KOPT-K1 (cell line): ENCODE results near the gene C6orf132.

Experiments
- H3K27ac ChIP-seq: fragments of 200-600 bp; sonication (generic); 2 replicates; pipeline ENCODE4 v1.5.1; 2016; ENCODE audit warnings: antibody characterized with exemption, mild to moderate bottlenecking, low read depth, low read length; ENCODE audit not compliant: poor library complexity, severe bottlenecking
- H3K36me3 ChIP-seq: fragments of 200-600 bp; sonication (generic); 2 replicates; pipeline ENCODE4 v1.5.1; 2017; ENCODE audit warnings: antibody characterized with exemption, mild to moderate bottlenecking, low read length, moderate library complexity; ENCODE audit not compliant: insufficient read depth
- H3K9me3 ChIP-seq: fragments of 200-600 bp; sonication (generic); 2 replicates; pipeline ENCODE4 v1.5.1; 2017; ENCODE audit warnings: antibody characterized with exemption, low read length, mild to moderate bottlenecking; ENCODE audit not compliant: insufficient read depth, poor library complexity, severe bottlenecking

The C6orf132 gene

DNA sequence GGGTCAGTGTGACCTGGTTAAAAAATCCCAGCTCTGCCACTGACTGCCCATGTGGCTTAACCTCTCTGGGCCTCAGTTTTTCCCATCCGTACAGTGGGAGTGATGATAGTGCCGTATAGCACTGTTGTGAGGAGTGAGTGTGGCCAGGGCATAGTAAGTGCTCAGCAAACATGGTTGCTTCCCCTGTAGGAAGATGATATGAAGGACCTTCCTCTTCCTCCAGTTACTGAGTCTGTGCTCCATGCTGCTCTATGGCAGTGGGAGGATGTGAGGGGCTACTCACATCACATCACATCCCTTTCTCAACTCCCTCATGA lies 13.1 kb downstream of the C6orf132 start:
- no peaks in the 10 kb centered on the region for H3K36me3 ChIP-seq
- no peak overlapping the region for H3K27ac ChIP-seq
- H3K9me3 ChIP-seq: no peaks in the 10 kb centered on the region

DNA sequence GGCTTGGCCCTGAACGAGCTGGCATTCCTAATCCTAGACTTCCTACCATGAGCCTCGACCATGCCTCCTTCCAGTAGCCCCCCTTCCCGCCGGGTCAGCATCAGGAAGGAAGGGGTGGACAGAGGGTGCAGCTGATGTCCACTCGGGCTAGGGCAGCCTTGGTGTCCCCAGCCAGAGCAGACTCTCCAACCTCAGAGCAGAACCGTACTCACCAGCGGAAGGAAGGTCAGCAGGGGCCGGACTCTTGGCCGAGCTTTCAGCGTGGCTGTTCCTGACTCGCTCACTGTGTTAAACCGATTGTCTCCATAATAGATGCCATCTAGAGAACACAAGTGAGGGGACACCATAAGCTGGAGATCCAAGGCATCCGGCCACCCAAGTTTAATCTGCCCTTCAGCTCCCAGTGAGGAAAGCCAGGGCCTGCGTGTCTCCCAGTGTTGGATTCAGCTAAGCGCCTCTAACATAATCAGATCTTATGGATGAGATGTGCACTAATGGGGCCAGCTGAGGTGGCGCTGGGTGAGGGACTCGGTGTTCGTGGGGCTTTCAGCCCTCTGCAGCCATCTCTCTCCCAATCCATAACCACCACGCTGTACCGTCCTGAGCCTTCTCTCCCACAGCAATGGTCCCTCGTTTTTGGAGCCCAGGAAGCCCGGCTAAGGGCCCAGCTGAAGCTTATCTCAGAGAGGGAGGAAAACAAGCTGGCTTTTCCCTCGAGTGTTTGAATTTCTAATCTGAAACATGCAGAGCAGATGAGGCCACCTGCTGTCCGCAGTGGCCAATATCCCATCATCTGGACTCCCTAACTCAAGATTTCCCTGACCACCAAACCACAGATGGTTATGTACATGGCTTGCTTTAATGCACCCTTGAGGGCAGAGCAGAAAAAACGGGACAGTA lies 13.7 kb downstream of the C6orf132 start:
- Histone ChIP-seq H3K36me3 (no peaks in the 10 kb centered on the region), H3K27ac (no peak overlapping the region), H3K9me3 (no peaks in the 10 kb centered on the region)

DNA sequence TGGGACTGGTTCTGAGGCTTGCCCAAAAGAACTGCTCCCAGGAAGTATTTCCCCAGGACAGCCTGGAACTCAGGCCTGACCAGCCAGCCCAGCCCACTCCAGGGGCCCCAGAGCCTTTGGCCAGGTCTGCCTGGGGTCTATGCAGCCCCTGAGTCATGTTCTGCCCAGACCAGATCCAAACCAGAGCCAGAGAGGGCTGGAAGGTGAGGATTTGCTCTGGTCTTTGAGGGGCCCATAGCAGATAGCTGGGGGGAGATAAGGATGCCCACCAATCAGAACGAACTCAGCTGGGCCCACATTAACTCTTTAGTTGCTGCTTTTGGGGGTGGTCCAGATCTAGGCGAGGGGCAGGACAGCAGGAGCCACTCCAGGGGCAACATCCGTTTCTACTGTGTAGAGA lies 16.8 kb downstream of the C6orf132 start:
- H3K36me3 ChIP-seq: no peaks in the 10 kb centered on the region
- no peak overlapping the region for H3K27ac ChIP-seq
- H3K9me3 ChIP-seq: no peaks in the 10 kb centered on the region

DNA sequence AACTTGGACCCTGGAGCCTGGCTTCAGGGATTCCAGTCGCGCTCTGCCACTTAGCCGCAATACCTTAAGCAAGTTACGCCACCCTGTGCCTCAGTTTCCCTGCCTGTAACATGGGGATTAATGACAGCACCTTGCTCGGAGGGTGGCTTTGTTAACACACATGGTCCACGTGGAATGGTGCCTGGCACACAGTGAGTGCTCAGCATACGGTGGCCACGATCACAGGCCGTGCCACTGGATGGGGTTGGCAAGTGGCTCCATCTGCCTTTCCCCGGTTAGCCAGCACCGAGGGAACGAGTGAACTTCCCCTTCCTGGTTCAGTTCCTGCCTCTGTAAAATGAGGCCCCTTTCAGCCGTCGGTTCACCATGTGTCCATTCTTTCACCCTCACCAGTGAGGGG lies 17.2 kb downstream of the C6orf132 start:
- Histone ChIP-seq H3K9me3 (no peaks in the 10 kb centered on the region), H3K36me3 (no peaks in the 10 kb centered on the region), H3K27ac (no peak overlapping the region)

DNA sequence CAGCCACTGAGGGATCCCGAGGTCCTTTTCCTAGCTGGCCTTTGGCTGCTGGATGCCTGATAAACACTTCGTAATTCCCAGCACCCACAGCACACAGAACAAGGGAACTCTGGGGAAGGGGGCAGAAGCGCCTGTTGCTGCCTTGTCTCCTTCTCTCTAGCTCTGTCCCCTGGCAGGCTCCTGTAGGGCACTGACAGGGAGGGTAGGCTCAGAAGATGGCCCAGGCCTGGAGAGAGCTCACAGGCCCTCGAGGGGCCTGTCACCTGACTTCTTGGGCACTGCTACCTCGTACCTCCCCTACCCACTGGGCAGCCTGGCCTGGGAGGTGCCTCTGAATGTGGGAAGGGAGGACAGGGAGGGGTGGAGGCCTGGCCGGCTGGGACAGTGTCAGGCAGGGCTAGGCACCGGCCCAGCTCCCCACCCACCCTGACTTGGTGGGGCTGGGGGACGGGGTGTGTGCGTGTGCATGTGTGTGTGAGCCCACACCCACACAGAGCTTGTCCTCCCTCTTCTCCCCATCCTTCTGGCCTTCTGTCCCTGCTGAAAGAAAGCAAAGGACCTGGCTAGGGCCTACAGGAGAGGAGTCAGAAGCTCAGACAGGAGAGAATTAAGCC lies 18.1 kb downstream of the C6orf132 start:
- H3K9me3 ChIP-seq: no peaks in the 10 kb centered on the region
- no peak overlapping the region for H3K27ac ChIP-seq
- H3K36me3 ChIP-seq: no peaks in the 10 kb centered on the region

DNA sequence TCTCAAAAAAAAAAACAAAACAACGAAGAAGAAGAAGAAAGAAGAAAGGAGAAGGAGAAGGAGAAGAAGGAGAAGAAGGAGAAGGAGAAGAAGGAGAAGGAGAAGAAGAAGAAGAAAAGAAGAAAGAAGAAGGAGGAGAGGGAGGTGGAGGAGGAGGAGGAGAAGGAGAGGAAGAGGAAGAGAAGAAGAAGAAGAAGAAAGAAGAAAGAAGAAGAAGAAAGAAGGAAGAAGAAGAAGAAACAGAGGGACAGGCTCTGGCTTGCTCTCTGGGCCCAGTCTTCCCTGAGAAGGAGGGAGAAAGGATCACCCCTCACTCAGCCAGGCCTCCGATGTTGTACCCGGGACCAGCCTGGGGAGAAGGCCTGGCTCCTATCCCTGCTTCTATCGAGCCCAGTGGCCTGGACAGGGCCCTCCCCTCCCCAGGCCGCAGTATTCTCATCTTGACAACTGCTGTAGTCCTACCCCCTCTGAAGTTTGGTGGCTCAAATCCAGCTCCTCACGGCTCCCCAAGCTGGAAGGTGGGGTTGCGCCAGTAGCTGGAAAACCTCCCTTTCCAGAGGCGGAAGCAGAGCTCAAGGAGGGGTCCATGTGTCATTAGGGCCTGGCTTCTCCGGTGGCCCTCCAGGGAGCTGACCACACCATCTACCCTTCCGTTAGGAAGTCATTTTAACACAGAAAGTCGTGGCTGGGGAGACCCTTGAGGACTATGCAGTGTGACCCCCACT lies 18.9 kb downstream of the C6orf132 start:
- no peaks in the 10 kb centered on the region for H3K9me3 ChIP-seq
- no peaks in the 10 kb centered on the region for H3K36me3 ChIP-seq
- H3K27ac ChIP-seq: no peak overlapping the region

DNA sequence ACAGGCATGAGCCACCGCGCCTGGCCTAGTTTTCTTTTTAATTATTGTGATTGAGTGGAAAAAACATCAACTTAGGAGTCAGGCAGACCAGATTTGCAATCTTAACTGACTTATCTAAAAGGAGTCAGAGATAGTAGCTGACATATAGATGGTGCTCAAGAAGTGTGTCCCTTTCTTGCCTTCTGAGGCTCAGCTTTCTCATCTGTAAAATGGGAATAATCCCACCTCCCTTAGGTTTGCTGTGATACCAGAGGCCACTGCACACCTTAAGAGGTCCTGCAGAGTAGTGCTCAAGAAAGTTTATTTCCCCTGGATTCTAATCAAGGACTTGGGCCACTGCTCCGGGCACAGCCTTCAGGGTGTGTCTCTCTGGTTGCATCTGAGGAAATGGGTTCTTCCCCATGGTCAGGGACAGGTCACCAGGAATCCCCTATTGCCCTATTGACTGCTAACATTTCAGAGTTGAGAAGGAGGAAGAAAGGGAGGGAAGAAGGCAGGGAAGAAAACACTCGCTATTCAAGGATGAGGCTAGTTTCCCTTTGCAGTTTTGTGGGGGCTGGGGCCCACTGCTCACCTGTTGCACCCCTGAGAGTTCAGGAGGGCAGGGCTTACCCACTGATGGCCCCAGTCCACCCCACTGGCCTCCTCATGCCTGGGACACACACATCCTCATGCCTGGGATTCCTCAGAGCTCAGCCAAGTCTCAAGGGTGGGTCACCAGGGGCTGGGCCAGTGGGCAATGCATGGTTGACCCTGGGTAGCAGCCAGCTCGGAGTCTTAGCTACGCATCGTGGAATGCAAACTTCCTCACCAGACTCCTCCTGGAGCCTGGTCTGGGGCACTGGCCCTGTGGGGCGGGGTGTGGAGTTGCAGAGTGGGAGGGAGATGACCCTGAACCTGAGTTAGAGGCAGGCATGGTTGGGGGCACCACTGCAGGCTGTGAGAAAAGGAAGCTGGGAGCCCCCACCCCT lies 21.2 kb downstream of the C6orf132 start:
- H3K9me3 ChIP-seq: no peaks in the 10 kb centered on the region
- H3K27ac ChIP-seq: no peak overlapping the region
- no peaks in the 10 kb centered on the region for H3K36me3 ChIP-seq

DNA sequence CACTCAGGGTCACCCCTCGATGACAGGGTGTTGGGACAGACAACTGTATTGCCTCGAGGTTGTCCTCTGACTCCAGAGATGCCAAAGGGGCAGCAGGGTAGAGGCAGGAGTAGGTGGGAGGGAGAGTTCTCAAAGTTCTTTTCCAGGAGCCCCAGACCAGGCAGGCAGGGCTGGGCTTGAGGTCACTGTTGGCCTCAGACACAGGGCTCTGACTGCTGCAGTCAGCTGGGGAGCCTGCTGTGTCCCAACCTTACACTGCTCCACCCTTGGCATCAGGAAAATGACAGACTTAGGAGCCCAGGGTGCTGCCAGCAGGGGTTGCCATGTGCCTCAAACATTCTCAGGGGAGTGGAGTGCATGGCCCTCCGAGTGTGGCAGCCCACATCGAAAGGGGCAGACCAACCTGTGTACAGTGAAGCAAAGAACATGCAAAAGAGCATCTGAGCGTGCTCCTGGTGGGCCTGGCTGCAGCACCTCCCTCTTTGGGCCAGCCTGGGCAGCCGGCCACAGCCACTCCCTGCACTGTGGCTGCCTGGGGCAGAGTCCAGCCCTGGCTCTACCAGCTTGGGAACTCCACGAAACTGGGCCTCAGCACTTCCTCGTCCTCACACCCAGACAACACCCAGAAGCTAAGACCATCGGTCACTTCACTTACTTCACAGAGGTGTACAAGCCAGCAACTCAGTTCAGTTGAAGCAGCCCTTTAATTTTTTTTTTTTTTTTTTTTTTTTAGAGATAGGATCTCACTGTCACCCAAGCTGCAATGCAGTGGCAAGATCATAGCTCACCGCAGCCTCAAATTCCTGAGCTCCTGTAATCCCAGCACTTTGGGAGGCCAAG lies 24.0 kb downstream of the C6orf132 start:
- H3K36me3 ChIP-seq: no peaks in the 10 kb centered on the region
- no peaks in the 10 kb centered on the region for H3K9me3 ChIP-seq
- H3K27ac ChIP-seq: no peak overlapping the region

DNA sequence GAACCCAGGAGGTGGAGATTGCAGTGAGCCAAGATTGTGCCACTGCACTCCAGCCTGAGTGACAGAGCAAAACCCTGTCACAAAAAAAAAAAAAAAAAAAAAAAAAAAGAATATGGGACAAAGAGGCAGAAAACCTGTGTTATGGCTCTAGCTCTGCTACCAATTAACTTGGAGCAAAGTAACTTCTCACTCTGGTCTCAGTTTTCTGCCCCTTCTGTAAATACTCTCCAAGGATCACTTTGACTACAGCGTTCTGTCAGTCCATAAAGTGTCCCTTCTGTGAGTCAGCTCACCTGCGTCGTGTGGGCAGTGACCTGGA lies 24.6 kb downstream of the C6orf132 start:
- no peak overlapping the region for H3K27ac ChIP-seq
- H3K36me3 ChIP-seq: no peaks in the 10 kb centered on the region
- H3K9me3 ChIP-seq: no peaks in the 10 kb centered on the region

DNA sequence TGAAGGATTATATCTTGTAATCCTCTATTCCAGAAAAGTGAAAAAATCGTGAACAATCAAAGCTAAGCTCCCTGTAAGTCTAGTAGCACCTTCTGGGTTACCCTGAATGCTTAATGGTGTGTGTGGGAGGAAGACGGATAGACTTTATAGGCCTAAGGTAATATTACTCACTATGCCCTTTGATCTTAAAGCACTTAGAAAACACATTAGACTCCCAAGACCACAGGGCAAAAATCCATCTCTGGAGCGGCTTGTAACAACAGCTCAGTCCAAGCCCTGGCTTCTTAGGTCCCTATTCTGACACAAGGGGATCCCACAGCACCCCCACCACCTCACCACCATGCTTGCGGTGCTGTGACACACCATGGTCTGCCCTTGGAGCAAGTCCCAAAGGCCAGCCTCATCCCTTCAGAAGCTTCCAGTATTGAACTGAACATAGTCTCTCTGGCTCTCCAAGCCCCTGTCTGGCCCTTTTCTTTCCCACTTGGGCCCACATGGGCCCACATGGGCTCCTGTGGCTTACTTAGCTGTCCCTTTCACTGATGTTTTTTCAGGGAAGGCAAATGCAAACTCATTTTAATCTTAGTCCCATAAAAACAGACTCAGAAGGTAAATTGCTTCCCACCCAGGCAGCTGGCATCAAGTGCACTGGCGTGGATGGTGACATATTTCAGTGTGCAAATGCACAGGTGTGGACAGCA lies 28.3 kb downstream of the C6orf132 start:
- no peaks in the 10 kb centered on the region for H3K36me3 ChIP-seq
- no peak overlapping the region for H3K27ac ChIP-seq
- H3K9me3 ChIP-seq: no peaks in the 10 kb centered on the region

DNA sequence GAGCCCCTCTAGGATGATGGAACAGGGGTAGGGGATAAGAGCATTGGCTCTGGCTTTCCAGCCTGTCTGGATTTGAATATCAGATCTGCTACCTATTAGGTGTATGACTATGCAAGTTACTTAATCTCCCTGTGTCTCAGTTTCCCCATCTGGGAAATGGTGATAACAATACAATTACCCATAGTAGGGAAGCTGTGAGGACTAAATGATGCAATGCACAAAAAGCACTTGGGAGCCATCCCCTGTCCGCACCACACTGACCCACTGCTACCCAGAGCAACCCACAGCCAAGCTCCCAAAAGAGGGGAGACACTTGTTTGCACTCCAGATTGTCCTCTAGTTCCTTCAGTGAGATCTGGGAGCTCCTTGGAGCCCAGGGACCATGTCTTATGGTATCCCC lies 30.1 kb downstream of the C6orf132 start:
- Histone ChIP-seq H3K27ac (no peak overlapping the region), H3K36me3 (no peaks in the 10 kb centered on the region), H3K9me3 (no peaks in the 10 kb centered on the region)

DNA sequence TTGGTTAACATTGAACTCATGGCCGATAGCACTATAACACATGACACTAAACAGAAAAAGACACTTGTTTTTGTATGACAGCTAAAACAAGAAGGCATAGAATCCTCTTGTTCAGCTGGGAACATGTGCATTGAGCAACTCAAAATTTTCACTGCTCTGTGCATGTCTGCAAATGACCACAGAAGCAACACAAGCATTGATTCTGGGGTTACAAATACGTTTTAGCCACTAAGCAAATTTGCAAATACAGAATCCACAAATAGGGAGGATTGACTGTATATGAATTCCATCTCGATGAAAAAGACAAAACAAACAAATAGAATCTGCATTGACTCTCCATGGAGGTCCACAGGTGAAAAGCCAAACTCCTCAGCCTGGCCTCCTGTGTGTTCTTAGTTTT lies 31.7 kb downstream of the C6orf132 start:
- no peaks in the 10 kb centered on the region for H3K9me3 ChIP-seq
- H3K36me3 ChIP-seq: no peaks in the 10 kb centered on the region
- no peak overlapping the region for H3K27ac ChIP-seq

DNA sequence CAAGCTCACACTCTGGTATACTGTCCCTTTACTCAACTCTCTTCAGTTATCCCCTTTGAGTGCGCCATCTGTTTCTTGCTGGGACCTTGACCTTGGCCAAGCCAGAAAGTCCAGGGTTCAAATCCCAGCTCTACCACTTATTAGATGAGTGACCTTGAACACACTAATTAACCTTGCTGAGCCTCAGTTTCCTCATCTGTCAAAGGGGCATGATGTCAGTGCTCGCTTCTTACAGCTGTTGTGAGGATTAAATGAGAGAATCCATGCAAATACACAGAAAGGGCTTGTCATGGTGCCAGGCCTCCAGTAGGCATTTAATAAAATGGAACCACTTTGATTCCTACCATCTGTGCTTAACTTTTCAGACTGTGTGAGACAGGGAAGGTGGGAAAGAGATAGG lies 34.3 kb downstream of the C6orf132 start:
- no peaks in the 10 kb centered on the region for H3K9me3 ChIP-seq
- no peak overlapping the region for H3K27ac ChIP-seq
- H3K36me3 ChIP-seq: no peaks in the 10 kb centered on the region
